Nucleus accumbens (tissue), 56 donors: ENCODE data around the gene COX5B.
"Not testable (repeated sequence)": the region's sequence is repeated elsewhere in the genome, so short reads cannot be mapped to it uniquely, and the experiment has no call there.

Experiments
- DNase-seq, 56 donors: peaks; one replicate each; lab custom pipeline; 2025; lab: John Stamatoyannopoulos, UW

COX5B gene, protein sequence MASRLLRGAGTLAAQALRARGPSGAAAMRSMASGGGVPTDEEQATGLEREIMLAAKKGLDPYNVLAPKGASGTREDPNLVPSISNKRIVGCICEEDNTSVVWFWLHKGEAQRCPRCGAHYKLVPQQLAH

DNA sequence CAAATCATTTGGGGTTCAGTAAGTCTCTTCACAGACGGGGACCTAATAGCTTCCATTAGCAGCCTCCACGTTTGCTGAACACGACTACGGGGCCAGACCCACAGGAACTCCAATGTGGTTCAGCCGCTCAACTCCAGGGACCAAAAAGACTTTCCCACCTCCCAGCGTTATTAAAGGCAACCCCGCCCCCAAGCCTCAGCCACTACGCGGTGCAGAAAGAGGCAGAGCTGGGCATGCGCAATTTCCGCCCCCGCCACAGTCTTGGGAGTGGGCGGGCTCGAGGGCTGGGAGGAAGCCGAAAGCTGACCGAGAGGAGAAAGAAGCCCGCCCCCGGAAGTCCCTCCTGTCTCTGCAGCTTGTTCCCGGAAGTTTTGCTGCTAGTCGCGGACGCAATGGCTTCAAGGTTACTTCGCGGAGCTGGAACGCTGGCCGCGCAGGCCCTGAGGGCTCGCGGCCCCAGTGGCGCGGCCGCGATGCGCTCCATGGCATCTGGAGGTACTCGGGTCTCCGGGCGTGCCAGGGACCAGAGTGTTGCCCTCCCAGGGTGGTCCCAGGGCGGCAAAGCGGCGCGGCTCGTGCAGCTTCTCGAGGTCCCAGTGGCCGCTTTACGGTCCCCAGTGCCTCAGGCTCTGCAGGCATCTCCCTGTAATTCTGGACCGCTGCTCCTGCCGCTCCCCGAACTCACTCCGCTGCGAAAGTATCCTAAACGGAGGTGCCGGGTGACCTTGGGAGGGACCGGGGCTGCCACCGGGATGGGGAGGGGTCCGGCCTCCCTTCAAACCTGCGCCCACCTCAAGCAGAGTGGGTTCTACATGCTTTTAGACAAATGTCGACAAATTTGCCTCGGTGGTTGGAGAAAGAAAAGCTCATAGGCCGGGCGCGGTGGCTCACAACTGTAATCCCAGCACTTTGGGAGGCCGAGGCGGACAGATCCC lies at the start of gene COX5B:
TSS of gene COX5B (plus strand) at position 368 of the 935 bp plus-strand sequence. CDS start at position 393, 25 bp downstream.
- peak; percentile 74 to 100 (median 98) for DNase-seq

DNA sequence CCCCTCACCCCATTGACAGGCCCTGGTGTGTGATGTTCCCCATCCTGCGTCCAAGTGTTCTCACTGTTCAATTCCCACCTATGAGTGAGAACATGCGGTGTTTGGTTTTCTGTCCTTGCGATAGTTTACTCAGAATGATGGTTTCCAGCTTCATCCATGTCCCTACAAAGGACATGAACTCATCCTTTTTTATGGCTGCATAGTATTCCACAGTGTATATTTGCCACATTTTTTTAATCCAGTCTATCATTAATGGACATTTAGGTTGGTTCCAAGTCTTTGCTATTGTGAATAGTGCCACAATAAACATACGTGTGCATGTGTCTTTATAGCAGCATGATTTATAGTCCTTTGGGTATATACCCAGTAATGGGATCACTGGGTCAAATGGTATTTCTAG lies 49.7 kb upstream of the COX5B start:
- DNase-seq, result not testable (repeated sequence)

DNA sequence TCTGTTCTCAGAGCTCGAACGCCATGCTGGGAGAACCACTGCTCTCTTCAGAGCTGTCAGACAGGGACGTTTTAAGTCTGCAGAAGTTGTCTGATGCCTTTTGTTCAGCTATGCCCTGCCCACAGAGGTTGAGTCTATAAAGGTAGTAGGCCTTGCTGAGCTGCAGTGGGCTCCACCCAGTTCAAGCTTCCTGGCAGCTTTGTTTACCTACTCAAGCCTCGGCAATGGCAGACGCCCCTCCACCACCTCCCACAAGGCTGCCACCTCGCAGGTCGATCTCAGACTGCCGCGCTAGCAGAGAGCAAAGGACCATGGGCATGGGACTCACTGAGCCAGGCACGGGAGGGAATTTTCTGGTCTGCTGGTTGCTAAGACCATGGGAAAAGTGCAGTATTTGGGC lies 44.3 kb upstream of the COX5B start:
- not testable (repeated sequence) for DNase-seq

DNA sequence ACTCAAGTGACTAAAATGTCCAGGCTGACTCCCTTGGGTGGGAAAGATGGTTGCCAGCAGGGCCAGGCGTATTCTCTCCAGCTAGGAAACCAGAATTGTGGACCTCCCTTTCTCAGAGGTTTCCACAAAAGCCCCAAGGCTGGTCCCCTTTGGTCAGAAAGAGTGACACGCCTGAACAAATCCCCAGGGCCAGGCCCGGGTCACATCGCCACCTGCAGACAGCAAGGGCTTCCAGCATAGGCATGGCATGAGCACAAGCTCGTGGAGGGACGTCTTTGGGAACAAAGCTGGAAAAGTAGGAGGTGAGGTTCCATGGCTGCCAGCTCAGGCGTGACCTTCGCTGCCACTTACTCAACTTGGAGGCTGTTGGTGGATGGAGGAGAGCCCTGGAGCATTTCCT lies 40.8 kb upstream of the COX5B start:
- DNase-seq, result not testable (repeated sequence)

DNA sequence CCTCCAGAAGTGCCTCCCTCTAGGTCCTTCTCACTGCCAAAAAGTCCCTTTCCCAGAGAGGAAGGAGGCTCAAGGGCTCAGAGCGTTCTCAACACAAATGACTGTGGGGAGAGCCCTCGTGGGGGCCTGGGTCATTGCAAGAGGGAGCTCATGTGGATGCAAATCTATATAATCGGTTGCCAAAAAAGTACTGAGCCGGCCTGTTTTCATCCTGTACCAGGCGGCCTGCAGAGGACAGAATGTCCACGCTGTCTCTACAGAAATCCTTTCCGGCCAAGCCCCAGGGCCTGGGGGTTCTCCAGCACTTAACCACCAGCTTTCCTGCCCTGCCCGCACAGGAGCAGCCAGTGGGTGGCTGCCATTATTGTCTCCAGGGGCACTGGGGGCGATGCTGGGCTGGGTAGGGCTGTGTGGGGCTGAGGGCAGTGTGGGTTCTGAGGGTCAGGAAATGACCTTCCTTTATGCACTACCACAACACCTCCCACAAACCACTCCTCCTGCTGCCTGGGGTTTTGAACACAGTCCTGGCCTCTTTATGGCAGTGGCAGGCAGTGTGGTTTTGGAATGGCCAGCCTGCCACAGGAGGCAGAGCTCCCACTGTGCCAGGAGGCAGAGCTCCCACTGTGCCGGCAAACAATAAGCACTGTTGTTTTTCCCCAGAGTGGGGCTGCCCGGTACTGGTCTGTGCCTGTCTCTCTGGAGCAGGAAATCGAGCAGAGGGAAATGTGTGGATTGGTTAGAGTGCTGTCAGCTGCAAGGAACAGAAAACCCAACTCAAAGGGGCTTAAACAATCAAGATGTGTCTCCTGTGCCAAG lies 40.1 kb upstream of the COX5B start:
- not testable (repeated sequence) for DNase-seq

DNA sequence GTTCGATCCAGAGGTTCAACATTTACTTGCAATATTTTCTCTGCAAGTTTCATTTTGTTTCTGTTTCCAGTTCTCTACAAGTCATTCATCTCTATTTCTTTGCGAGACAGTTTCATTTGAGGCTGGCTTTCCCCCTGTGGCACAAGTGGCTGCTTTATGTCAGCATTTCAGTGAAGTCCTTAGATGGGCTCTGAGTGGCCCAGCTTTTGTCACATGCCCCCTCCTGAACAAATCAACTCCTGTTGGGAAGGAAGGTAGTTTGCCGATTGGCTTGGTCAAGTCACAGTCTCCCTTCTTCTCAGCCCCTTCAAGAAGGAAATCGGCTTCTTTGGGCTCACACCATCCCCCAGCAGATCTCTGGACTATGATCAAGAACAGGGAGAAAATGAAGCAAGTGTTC lies 37.1 kb upstream of the COX5B start:
- DNase-seq, result not testable (repeated sequence)

DNA sequence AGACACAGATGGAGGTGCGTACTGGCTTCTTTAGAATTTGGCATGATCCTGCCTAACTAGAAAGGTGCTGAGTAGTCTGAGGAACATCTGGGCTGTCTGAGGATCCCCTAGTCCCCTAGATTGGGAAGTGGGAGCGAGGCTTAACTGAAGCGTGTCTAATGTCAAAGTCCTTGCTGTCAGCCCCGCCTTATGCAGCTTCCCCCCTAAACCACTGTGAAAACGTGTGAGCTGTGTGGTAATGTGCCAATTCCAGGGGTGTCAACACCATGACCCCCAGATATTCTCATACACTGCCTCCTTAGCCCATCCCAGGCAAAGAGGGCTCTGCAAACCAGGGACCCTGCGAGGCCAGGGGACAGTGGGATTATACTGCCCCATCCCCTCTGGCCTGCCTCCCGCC lies 34.0 kb upstream of the COX5B start:
- not testable (repeated sequence) for DNase-seq

DNA sequence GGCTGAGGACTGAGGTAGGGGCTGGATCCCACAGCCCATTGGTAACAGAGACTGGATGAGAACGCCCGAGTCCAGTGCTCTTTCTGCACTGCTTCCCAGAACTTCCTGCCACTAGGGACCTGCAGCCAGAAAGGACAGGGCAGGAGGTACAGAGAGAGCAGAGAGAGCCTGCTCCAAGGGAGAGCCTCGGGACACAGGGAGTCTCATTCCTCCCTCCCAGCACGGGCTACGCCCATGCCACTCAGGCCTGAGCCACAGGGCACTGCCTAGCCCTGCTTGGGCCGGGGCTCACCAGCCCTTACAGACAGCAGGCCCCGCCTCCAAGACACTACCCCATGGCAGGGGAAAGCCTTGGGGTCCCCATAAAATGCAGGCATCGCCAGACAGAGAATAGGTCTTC lies 30.1 kb upstream of the COX5B start:
- DNase-seq, result not testable (repeated sequence)

DNA sequence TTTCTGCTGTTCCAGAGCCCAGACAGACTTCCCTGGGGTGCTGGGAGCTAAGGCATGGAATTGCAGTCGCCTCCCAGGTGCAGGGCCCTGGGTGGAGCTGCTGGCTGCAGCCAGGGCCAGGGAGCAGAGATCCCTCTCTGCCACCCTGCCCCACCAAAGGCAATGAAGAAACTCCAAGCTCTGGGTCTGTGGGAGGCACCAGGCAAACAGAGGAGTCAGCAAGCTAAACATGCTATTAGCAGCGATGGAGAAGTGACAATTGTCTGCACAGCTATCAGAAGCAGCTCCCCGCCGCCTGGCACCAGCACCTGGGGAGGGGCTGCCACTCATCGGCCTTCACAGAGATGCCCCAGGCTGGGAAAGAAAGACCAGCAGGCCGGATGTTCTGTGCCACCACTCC lies 28.0 kb upstream of the COX5B start:
- peak in 1 of 56 donors; percentile 8 for DNase-seq

DNA sequence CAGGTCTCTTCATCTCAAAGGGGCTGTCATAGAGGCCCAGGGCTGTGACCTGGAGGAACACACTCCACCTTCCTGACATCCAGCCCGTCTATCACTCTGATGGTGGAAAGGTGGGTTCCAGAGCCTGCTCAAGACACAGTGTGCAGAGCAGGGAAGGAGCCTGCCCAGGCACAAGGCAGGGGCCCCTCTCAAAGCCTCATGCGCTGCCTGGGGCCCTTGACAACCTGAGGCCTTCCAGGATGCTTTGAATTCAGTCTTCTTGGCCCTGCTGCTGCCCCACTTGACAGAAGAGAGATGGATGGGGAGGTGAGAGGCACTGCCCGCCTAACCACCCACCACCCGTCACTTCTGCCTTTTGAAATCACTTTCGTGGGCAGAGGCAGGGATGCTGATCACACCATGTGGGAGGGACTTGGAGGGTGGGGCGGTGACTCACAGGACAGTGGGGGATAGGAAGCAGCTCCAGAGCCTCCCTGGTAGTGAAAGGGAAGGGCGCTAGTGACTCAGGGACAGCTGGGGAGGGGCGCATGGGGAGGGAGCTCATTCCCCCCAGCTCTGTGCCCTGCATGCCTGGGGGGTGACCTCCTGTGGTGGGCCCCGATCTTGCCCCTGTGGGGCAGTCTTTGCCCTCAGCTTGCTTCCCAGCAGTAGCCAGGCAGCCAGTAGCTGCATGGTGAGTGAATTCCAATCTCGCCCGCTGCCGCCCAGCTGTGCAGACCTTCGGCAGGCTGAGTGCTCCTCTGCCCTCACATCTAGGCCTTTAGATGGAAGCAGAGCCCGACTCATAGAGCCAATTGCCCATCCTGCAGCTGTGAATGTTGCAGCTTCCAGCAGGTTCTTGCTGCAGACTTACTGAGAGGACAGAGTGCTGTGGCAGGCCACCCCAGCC lies 26.7 kb upstream of the COX5B start:
- DNase-seq, result peak in 1 of 56 donors; percentile 5

DNA sequence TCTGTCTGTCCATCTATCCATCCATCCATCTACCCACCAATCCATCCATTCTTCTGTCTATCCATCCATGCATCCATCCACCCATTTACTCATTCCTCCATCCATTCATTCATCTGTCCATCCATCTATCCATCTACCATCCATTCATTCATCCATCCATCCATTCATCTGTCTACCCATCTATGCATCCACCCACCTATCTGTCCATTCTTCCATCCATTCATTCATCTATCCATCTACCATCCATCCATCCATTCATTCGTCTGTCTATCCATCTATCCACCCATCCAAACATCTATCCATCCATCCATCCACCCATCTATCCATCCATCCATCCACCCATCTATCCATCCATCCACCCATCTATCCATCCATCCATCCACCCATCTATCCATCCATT lies 25.4 kb upstream of the COX5B start:
- DNase-seq, result not testable (repeated sequence)

DNA sequence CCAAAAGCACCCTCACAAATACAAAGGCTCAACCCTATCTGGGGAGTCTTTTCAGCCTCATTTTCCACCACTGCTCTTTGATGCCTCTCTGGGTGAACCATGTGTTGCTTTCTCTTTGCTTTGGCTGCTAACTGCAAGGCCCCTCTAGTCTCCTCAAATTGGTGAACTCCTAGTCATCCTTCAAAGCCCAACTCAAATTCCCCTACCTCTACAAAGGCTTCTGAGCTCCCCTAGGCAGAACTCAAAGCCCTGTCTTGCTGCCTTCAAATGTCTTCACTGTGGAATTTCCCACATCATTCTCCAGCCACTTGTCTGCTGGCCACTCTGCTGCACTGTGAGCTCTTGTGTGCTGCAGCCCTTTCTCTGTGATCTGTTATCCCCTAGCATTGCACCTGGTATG lies 22.9 kb upstream of the COX5B start:
- not testable (repeated sequence) for DNase-seq

DNA sequence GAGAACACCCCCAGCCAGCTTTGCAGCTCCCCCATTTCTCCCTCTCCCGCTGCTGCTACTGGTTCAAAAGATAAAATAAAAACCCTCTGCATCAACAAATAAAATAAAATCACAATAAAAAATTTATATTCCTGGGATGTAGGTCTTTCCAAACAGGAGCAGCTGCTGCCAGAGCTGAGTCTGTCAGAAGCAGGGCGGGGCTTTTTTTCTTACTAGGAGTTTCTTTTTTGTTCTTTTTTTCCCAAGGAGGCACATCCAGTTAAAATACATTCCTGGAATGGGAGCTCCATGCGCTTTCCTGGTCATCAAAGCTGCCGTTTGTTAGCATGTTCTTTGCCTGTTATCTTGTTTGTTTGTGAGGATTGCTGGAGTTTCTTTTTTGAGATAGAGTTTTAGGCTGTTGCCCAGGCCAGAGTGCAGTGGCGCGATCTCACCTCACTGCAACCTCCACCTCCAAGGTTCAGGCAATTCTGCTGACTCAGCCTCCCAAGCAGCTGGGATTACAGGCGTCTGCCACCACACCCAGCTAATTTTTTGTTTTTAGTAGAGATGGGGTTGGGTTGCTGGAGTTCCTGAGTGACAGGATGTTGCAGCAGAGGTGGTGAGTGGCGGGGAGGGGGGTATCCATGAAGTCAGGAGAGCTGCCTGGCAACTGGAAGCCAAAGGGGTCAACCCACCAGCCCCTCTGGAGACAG lies 20.4 kb upstream of the COX5B start:
- not testable (repeated sequence) for DNase-seq

DNA sequence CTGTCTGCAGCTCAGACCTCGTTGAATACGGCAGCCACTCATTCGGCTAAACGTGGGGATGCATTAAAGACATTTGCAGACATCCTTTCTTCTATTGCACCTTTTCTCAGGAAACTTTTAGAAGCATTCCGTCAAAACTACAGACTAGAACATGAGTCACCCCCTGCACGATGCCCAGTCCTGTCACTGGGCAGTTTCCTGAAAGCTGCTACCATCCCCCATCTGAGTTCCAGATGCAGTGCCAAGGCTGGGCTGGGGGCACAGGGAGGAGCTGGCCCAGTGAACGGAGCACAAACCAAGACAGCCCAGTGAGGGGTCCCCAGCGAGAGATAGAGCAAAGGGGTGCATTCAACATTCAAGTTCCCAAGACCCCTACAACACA lies 19.8 kb upstream of the COX5B start:
- DNase-seq, result not testable (repeated sequence)

DNA sequence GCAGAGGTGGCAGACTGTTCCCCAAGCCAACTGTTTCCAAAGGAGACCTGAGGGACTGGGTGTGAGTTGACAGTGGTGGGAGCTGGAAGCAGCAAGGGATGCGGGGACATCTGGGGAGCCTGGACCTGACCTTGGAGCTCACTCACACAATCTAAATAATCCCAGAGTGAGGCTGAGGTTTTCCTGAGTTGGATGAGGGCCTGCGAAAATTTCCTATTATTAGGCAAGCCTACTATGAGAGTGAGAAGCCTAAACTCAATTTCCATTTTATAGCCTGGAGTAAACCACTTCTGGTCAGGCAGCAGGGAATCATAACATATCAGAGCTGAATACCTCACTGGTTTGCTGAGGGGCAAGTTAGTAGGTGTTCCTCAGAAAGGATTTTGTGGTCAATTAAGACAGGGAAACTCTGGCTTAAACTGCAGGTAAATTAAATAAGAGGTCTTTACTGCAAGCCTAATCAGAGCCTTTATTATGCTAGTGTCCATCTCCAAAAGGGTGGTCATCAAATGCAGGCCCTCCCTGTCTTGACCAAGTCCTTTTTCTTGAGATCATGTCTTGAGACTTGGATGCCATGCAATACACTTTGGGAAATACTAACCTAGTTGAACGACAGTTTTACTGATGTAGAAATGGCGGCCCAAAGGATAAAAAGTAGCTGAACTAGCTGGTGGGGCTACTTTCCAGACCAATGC lies 1.7 kb upstream of the COX5B start:
- no peak for DNase-seq

DNA sequence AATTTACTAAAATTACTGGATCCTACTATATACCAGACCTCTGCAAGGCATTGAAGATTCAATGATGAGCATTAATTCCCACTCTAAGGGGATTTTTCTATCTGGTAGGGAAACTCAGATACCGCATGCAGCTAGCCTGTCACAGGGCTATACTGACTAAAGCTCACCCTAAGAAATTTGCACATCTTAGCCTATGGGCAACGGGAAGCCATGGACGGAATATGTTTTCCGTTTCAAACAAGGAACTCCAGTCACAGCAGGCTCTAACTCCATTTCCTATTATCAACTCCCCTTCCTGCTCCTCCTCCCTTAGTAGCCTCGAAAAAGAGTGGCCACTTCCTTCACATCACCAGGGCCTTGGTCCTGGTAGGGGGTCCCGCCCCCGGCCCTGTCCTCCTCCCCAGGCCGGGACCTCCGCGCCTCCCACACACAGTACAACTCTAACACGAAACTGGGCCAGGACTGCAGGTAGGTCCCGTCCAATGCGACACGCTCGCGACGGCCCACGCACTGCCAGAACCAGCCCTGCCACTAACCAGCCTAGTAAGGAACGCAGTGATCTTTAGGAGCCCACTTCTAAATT lies 659 bp upstream of the COX5B start:
- DNase-seq, result peak in 10 of 56 donors; percentile 43 to 86 (median 69)

DNA sequence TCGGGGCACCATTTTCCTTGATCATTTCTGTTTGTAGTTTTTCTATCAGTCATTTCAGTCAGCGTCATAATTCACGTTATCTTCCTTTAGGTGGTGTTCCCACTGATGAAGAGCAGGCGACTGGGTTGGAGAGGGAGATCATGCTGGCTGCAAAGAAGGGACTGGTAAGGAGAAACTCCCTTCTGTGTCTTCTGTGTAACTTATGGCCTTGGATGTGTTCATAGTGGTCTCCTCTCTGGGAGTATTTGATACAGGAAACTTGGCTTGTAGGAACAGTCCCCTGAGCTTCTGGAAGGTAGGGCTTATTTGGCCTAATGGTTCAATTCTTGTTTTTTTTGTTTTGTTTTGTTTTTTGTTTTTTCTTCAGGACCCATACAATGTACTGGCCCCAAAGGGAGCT lies 1.1 kb downstream of the COX5B start:
- DNase-seq, result no peak

DNA sequence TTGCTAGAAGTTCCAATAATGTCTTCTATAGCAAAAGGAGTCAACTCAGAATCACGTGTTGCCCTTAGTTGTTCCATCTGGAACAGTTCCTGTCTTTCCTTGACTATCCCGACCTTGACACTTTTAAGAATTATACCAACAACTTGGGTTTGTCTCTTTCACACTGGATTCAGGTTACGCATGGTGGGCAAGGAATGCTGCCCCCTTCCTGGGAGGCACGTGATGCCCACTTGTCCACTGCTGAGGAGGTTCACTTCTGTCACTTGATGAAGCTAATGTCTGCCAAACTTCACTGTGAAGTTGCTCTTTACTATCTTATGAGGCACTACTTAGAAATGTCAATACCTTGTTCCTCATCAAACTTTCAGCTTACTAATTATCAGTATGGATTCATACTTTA lies 5.3 kb downstream of the COX5B start:
- DNase-seq, result no peak
